ENCODE measurements around the gene POMT2.

POMT2 gene

DNA sequence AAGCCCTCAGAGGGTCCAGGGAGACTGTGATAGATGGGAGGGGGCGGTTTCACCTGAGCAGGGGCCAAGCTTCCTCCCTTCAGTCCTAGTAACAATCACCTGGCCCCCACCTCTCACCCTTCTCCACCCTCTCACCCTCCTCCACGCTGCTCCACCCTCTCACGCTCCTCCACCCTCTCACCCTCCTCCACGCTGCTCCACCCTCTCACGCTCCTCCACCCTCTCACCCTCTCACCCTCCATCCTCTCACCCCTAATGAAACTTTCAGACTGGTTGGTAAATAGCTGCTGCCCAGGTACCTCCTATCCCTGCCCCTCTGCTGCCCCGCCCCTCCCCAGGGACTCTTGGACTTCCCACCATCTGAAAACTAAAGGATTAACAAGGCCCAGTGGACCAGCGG, 83.9 kb downstream of the POMT2 start:
- DNase-seq = no peak

DNA sequence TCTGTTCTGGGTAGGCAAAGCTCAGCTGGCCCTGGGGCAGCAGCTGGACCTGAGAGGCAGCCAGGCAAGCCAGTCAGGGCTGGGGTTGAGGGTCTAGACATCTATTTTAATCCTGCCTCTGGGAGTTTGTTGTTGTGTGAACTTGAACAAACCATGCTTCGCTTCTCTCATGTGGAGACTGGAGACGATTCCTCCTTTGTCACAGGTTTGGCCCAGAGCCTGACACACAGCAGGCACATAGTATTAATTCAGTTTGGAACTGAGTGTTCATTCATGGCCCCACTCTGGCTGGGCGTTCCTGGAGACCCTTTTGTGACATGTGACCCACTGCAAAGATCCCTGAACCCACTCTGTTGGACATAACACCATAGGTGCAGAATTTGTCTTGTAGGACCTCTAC, 89.0 kb downstream of the POMT2 start:
- no peak for DNase-seq

DNA sequence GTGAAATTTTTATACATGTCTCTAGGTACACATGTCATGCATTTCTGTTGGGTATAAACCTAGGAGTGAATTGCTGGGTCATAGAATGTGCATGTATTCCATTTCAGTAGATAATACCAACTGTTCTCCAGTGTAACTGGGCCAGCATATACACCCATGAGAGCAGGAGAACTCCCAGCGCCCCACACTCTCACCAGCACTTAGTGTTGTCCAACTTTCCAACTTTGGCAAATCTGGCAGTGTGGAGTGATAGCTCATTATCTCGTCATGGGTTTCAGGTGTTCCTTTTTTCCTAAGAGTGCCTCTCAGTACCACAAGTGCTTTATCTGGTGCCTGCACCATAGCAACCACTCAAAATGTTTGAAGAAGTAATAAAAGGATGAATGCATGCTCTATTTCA, 89.8 kb downstream of the POMT2 start:
- no peak for DNase-seq

DNA sequence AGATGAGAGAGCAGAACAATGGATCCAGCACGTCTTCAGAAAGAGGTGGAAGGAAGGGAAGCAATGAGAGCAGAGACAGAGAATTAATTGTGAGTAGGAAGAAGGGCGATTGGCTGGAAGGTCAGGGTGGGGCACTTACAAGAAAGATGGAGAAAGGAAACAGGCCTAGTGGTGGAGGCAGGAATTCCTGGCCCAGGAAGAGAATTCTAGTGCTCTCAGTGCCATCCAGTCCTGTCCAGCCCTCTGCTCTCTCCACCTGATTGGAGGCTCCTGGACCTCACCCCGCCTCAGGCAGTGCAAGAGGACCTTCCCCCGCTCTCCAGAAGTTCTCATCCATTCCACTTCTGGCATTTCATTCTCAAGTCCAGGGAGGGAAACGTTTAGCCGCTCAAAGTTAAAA, 92.6 kb downstream of the POMT2 start:
- DNase-seq = no peak

DNA sequence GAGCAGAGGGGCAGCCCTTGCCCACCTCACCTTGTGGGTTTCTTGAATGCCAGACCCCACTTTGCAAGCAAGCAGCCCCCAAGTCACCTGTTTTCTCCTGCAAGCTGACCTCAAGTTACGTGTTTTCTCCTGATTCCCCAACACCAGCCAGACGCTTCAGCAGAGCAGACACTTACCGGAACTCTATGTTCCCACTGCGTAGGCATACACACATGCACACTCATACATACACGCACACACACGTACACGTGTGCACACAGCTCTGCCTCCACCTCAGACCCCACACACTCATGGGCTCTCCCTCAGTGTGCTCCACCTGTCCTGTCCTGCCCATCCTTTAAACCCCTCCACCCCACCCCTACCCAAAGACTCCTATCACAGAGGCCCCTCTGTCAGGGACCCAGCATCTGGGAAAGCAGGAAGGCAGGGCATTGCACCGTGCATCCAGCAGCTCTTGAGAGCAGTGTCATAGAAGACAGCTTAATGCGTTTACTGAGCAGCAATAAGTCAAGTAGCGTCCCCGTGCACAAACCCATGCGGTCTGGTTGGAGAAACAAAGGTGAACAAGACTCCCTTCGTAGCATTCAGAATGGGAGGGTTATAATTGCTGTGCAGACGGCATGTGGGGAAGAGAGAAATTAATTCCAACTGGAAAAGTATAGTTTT, 94.7 kb downstream of the POMT2 start:
- no peak for DNase-seq

DNA sequence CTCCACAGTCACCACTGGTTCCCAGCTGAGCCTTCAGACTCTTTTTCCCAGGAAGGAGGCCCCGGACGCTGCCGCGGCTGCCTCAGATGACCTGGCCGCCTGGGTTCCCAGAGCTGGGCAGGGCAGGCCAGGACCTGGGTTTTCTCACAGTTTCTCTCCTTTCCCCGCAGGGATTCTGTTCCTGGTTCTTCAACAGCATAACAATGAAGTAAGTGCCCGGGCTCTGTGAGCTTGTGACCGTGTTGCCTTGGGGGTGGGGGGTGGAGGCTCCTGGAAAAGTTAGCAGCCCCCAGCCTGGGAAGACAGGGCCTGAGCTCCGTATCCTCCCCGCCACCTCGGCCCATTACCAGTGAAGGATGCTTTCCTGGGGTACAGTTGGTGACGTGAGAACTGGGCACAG, 95.4 kb downstream of the POMT2 start:
- no peak for DNase-seq

Data from stimulated activated CD4-positive, alpha-beta T cell treated with anti-CD3 and anti-CD28 coated beads, Interleukin-4, amount 100 ng/mL, for 4 hours (primary cell).